Measurements from ENCODE around the gene THSD8.
"Not testable (repeated sequence)": the region's sequence is repeated elsewhere in the genome, so short reads cannot be mapped to it uniquely, and the experiment has no call there.

Gene THSD8

GRCh38 chr19:12792051-12792852 lies 9.6 kb upstream of the THSD8 start:
- DNase-seq (ENCODE audit: low spot score) = no peak

GRCh38 chr19:12792853-12793289 lies 9.0 kb upstream of the THSD8 start:
- DNase-seq (ENCODE audit: low spot score) = no peak

GRCh38 chr19:12793290-12794195 lies 8.3 kb upstream of the THSD8 start:
- peak; percentile 89 for DNase-seq (ENCODE audit: low spot score)

GRCh38 chr19:12794196-12794941 lies 7.5 kb upstream of the THSD8 start:
- no peak for DNase-seq (ENCODE audit: low spot score)

GRCh38 chr19:12794971-12795381 lies 6.9 kb upstream of the THSD8 start:
- DNase-seq (ENCODE audit: low spot score) = no peak

- DNase-seq (ENCODE audit: low spot score) = peak; percentile 64
These were observed 5.5 kb upstream of the THSD8 start for GRCh38 chr19:12796146-12797071.

- DNase-seq (ENCODE audit: low spot score) = no peak
These were observed 4.7 kb upstream of the THSD8 start for GRCh38 chr19:12797141-12797587.

GRCh38 chr19:12797607-12798006 lies 4.3 kb upstream of the THSD8 start:
- not testable (repeated sequence) for DNase-seq (ENCODE audit: low spot score)

- DNase-seq (ENCODE audit: low spot score) = no peak
These were observed 2.0 kb upstream of the THSD8 start for GRCh38 chr19:12799742-12800465.

- DNase-seq (ENCODE audit: low spot score) = no peak
These were observed 1.5 kb upstream of the THSD8 start for GRCh38 chr19:12800466-12800770.

GRCh38 chr19:12800923-12801465 lies 875 bp upstream of the THSD8 start:
- DNase-seq (ENCODE audit: low spot score) = no peak

- DNase-seq (ENCODE audit: low spot score) = no peak
These were observed 618 bp downstream of the THSD8 start for GRCh38 chr19:12802267-12803106.

GRCh38 chr19:12804051-12804450 lies 2.2 kb downstream of the THSD8 start:
- no peak for DNase-seq (ENCODE audit: low spot score)

- DNase-seq (ENCODE audit: low spot score) = peak; percentile 97
These were observed 4.6 kb downstream of the THSD8 start, which contains the start of gene RNASEH2A for GRCh38 chr19:12806242-12807081. Gene RNASEH2A, plus strand, starts transcription at chr19:12806584. Its CDS starts 90 bp downstream, at chr19:12806674.

GRCh38 chr19:12815088-12815487 lies 13.2 kb downstream of the THSD8 start:
- no peak for DNase-seq (ENCODE audit: low spot score)

GRCh38 chr19:12817188-12817587 lies 15.3 kb downstream of the THSD8 start:
- DNase-seq (ENCODE audit: low spot score) = not testable (repeated sequence)

GRCh38 chr19:12817810-12818209 lies 15.9 kb downstream of the THSD8 start:
- DNase-seq (ENCODE audit: low spot score) = not testable (repeated sequence)

- DNase-seq (ENCODE audit: low spot score) = no peak
These were observed 19.9 kb downstream of the THSD8 start for GRCh38 chr19:12821761-12822160.
